ENCODE results near the gene NCK2.

NCK2 gene

DNA sequence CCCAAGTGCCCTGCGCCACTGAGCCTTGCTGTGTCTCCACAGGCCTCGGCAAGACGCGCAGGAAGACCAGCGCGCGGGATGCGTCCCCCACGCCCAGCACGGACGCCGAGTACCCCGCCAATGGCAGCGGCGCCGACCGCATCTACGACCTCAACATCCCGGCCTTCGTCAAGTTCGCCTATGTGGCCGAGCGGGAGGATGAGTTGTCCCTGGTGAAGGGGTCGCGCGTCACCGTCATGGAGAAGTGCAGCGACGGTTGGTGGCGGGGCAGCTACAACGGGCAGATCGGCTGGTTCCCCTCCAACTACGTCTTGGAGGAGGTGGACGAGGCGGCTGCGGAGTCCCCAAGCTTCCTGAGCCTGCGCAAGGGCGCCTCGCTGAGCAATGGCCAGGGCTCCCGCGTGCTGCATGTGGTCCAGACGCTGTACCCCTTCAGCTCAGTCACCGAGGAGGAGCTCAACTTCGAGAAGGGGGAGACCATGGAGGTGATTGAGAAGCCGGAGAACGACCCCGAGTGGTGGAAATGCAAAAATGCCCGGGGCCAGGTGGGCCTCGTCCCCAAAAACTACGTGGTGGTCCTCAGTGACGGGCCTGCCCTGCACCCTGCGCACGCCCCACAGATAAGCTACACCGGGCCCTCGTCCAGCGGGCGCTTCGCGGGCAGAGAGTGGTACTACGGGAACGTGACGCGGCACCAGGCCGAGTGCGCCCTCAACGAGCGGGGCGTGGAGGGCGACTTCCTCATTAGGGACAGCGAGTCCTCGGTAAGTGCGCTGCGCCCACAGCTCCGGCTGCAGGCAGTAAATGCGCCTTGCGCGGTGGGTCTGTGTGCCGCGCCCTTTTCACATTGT is 136.8 kb downstream of the NCK2 start:
- TF ChIP-seq SUZ12 (IDR thresholded peaks at IDR 0.05; ENCODE audit: extremely low read depth, insufficient read depth, insufficient read length) (no peak), ZNF274 (IDR thresholded peaks at IDR 0.05; ENCODE audit: low read depth, low read length) (no peak), YY1 (IDR thresholded peaks at IDR 0.05; ENCODE audit: insufficient read depth, insufficient read length) (no peak)
- H3K9ac ChIP-seq (ENCODE audit: insufficient read length, low read depth), result no peak overlapping the region
- no peak for DNase-seq (ENCODE audit: low read depth, low spot score)
- H3K4me1 ChIP-seq (ENCODE audit: insufficient read depth, insufficient read length), result no peaks in the 10 kb centered on the region
- H3K36me3 ChIP-seq (ENCODE audit: insufficient read depth, insufficient read length, low read length), result peaks cover 49% of the 10 kb centered on the region
- H3K27me3 ChIP-seq (ENCODE audit: insufficient read depth, insufficient read length), result no peaks in the 10 kb centered on the region
- peaks cover 19% of the 10 kb centered on the region for H3K9me3 ChIP-seq (ENCODE audit: insufficient read depth, low read length)
- no peak overlapping the region for H3K4me3 ChIP-seq (ENCODE audit: insufficient read length, low read depth)

DNA sequence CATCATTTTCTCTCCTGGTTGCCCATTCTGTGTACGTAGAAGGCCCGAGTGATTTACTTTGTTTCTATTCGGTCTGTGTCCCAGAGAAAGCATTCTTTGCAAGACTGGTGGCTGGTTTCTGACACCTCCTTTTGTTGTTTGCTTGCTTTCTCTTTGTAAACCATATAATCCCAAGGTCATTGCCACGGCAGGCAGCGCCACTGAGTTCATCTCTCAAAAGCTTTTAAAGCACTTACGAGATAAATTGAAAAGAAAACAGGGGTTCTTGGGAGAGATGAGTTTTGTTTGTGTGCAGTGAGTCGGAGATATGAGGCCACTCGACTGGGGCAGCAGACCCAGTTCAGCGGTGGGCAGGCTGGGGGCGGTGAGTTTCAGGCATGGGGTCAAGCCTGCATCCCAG is 137.6 kb downstream of the NCK2 start:
- Histone ChIP-seq H3K9ac (ENCODE audit: insufficient read length, low read depth) (no peak overlapping the region), H3K27me3 (ENCODE audit: insufficient read depth, insufficient read length) (no peaks in the 10 kb centered on the region), H3K9me3 (ENCODE audit: insufficient read depth, low read length) (peaks cover 19% of the 10 kb centered on the region), H3K4me3 (ENCODE audit: insufficient read length, low read depth) (no peak overlapping the region), H3K4me1 (ENCODE audit: insufficient read depth, insufficient read length) (no peaks in the 10 kb centered on the region), H3K36me3 (ENCODE audit: insufficient read depth, insufficient read length, low read length) (peaks cover 41% of the 10 kb centered on the region)
- TF ChIP-seq YY1 (IDR thresholded peaks at IDR 0.05; ENCODE audit: insufficient read depth, insufficient read length) (no peak), SUZ12 (IDR thresholded peaks at IDR 0.05; ENCODE audit: extremely low read depth, insufficient read depth, insufficient read length) (no peak), ZNF274 (IDR thresholded peaks at IDR 0.05; ENCODE audit: low read depth, low read length) (no peak)
- DNase-seq (ENCODE audit: low read depth, low spot score), result no peak

DNA sequence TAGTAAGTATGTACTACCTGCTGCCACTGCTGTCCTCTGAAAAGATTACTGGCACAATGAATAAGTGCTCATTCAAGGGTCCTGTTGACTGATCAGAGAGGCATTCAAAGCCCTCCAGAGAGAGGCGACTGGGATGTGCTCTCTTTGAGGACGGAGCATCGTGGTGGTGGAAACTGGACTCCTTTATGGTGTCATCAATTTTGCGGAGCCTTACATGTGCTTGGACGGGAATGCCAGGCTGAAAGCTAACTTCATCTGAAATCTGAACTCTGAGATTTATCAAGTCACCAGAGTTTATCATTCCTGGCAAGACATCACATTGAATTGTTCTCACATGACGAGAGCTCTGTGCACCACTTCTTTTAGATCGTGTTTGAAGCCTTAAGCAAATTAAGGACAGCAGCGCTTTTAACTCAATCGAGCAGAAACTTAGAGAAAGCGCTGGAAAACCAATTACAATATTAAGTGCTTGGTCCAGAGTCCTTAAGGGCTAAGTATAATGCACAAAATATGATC is 138.3 kb downstream of the NCK2 start:
- no peak for DNase-seq (ENCODE audit: low read depth, low spot score)
- no peak for TF ChIP-seq ZNF274 (IDR thresholded peaks at IDR 0.05; ENCODE audit: low read depth, low read length)
- no peak for TF ChIP-seq SUZ12 (IDR thresholded peaks at IDR 0.05; ENCODE audit: extremely low read depth, insufficient read depth, insufficient read length)
- TF ChIP-seq YY1 (IDR thresholded peaks at IDR 0.05; ENCODE audit: insufficient read depth, insufficient read length), result no peak
- no peaks in the 10 kb centered on the region for H3K4me1 ChIP-seq (ENCODE audit: insufficient read depth, insufficient read length)
- no peaks in the 10 kb centered on the region for H3K27me3 ChIP-seq (ENCODE audit: insufficient read depth, insufficient read length)
- H3K9ac ChIP-seq (ENCODE audit: insufficient read length, low read depth), result no peak overlapping the region
- peaks cover 19% of the 10 kb centered on the region for H3K9me3 ChIP-seq (ENCODE audit: insufficient read depth, low read length)
- peaks cover 40% of the 10 kb centered on the region for H3K36me3 ChIP-seq (ENCODE audit: insufficient read depth, insufficient read length, low read length)
- no peak overlapping the region for H3K4me3 ChIP-seq (ENCODE audit: insufficient read length, low read depth)

DNA sequence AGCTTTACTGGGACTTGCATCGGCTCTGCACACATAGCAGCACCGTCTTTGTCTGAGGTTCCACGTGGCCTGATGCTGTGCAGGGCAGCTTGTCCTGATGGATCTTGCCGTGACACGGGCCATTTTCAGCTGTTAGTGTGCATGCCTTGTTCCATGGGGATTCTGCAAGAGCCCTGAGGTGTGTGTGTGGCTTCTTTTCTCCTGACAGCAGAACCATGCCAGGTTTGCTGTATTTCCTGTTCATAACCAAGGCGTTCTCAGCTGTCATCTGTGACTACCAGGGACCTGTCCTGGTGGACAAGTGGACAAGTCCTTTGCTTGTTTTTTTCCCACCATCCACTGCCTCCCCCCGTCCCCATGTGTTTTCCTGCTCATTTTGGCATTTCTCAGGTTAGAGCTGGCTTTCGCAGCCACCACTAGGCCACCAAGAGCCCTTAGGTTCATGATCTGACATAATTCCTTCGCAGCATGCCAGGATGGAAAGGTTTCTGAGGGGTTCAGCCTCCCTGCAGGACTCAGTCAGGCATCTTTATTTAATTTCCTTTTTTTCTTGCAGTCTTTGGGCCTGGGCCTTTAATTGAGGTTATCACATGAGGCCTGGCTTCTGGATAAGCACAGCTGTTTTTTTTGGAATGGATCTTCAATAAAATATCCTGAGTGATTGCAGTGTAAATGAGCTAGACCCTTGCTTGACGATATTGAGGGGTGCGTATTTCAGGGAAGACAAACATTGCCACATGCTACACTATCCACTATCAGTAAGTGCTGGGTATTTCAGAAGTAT is 139.4 kb downstream of the NCK2 start:
- no peaks in the 10 kb centered on the region for H3K27me3 ChIP-seq (ENCODE audit: insufficient read depth, insufficient read length)
- no peak overlapping the region for H3K4me3 ChIP-seq (ENCODE audit: insufficient read length, low read depth)
- TF ChIP-seq SUZ12 (IDR thresholded peaks at IDR 0.05; ENCODE audit: extremely low read depth, insufficient read depth, insufficient read length), result no peak
- TF ChIP-seq ZNF274 (IDR thresholded peaks at IDR 0.05; ENCODE audit: low read depth, low read length), result no peak
- TF ChIP-seq YY1 (IDR thresholded peaks at IDR 0.05; ENCODE audit: insufficient read depth, insufficient read length), result no peak
- no peak for DNase-seq (ENCODE audit: low read depth, low spot score)
- no peak overlapping the region for H3K9ac ChIP-seq (ENCODE audit: insufficient read length, low read depth)
- no peaks in the 10 kb centered on the region for H3K4me1 ChIP-seq (ENCODE audit: insufficient read depth, insufficient read length)
- H3K36me3 ChIP-seq (ENCODE audit: insufficient read depth, insufficient read length, low read length), result peaks cover 39% of the 10 kb centered on the region
- H3K9me3 ChIP-seq (ENCODE audit: insufficient read depth, low read length), result peaks cover 22% of the 10 kb centered on the region

DNA sequence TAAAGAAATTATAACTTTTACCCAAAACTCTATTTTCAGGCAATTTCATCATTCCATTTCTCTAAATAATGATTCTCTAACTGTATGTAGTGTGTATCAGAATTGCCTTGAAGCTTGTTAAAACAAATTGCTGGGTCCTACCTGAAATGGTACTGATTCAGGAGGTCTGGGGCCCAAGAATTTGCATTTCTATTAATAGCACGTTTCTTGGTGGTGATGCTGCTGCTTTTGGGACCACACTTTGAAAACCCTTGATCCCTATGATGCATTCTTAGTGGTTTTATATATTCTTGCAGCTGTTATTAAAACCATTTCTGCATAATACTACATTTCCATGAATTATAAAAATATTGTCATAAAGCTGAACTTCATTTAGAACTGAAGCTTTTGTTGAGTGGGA is 140.7 kb downstream of the NCK2 start:
- Histone ChIP-seq H3K36me3 (ENCODE audit: insufficient read depth, insufficient read length, low read length) (peaks cover 38% of the 10 kb centered on the region), H3K4me3 (ENCODE audit: insufficient read length, low read depth) (no peak overlapping the region), H3K9ac (ENCODE audit: insufficient read length, low read depth) (no peak overlapping the region), H3K4me1 (ENCODE audit: insufficient read depth, insufficient read length) (no peaks in the 10 kb centered on the region), H3K27me3 (ENCODE audit: insufficient read depth, insufficient read length) (no peaks in the 10 kb centered on the region), H3K9me3 (ENCODE audit: insufficient read depth, low read length) (peaks cover 14% of the 10 kb centered on the region; the same call in 1 of the 2 replicates)
- TF ChIP-seq ZNF274 (IDR thresholded peaks at IDR 0.05; ENCODE audit: low read depth, low read length), result no peak
- no peak for TF ChIP-seq SUZ12 (IDR thresholded peaks at IDR 0.05; ENCODE audit: extremely low read depth, insufficient read depth, insufficient read length)
- TF ChIP-seq YY1 (IDR thresholded peaks at IDR 0.05; ENCODE audit: insufficient read depth, insufficient read length), result no peak
- no peak for DNase-seq (ENCODE audit: low read depth, low spot score)

DNA sequence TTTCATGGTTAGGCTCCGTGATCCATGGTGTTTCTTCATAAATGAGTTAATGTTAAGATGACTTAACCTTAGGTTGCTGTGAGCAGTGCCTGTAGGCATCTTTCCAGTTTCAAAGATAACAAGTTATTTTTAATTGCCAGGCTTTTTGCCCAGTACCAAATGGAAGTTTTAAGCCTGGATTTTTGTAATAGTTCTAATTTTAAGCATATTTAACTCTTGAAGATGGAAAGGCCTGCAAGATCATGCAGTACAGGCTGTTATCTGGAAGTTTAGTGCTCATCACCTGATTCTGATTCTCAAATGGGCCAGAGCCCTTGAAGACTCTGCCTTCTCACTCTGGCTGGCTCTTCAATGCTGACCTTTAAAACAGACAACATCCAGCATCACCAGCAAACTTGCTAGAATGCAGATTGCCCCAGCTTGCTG is 141.3 kb downstream of the NCK2 start:
- TF ChIP-seq SUZ12 (IDR thresholded peaks at IDR 0.05; ENCODE audit: extremely low read depth, insufficient read depth, insufficient read length) (no peak), ZNF274 (IDR thresholded peaks at IDR 0.05; ENCODE audit: low read depth, low read length) (no peak), YY1 (IDR thresholded peaks at IDR 0.05; ENCODE audit: insufficient read depth, insufficient read length) (no peak)
- no peak overlapping the region for H3K9ac ChIP-seq (ENCODE audit: insufficient read length, low read depth)
- no peaks in the 10 kb centered on the region for H3K27me3 ChIP-seq (ENCODE audit: insufficient read depth, insufficient read length)
- DNase-seq (ENCODE audit: low read depth, low spot score), result no peak
- H3K9me3 ChIP-seq (ENCODE audit: insufficient read depth, low read length), result peaks cover 14% of the 10 kb centered on the region; the same call in 1 of the 2 replicates
- H3K4me3 ChIP-seq (ENCODE audit: insufficient read length, low read depth), result no peak overlapping the region
- H3K4me1 ChIP-seq (ENCODE audit: insufficient read depth, insufficient read length), result peaks cover 4% of the 10 kb centered on the region
- peaks cover 37% of the 10 kb centered on the region for H3K36me3 ChIP-seq (ENCODE audit: insufficient read depth, insufficient read length, low read length)

DNA sequence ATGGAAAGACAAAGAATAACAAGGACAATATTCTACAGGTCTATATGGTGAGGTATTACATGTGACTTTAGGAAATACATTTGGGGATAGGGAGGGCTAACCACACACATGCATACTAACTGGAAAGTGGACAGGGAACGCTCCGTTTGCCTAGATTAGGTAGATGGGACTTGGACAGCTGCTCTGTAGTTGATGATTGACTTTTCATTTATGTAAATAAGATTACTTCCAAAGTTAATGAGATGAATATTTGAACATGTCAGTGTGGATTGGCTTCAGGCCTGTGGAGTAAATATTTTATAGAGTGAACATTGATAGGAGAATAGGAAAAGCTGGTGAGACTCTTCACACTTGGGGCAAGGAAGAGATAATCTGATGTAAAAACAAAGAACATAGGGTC is 142.0 kb downstream of the NCK2 start:
- peaks cover 31% of the 10 kb centered on the region for H3K36me3 ChIP-seq (ENCODE audit: insufficient read depth, insufficient read length, low read length)
- peaks cover 4% of the 10 kb centered on the region for H3K4me1 ChIP-seq (ENCODE audit: insufficient read depth, insufficient read length)
- no peak overlapping the region for H3K9ac ChIP-seq (ENCODE audit: insufficient read length, low read depth)
- peaks cover 14% of the 10 kb centered on the region; the same call in 1 of the 2 replicates for H3K9me3 ChIP-seq (ENCODE audit: insufficient read depth, low read length)
- DNase-seq (ENCODE audit: low read depth, low spot score), result no peak
- TF ChIP-seq YY1 (IDR thresholded peaks at IDR 0.05; ENCODE audit: insufficient read depth, insufficient read length) (no peak), SUZ12 (IDR thresholded peaks at IDR 0.05; ENCODE audit: extremely low read depth, insufficient read depth, insufficient read length) (no peak), ZNF274 (IDR thresholded peaks at IDR 0.05; ENCODE audit: low read depth, low read length) (no peak)
- H3K27me3 ChIP-seq (ENCODE audit: insufficient read depth, insufficient read length), result no peaks in the 10 kb centered on the region
- no peak overlapping the region for H3K4me3 ChIP-seq (ENCODE audit: insufficient read length, low read depth)
